ENCODE results near the gene PRXL2B.

GRCh38 chr1:2631136-2632050, 44.8 kb downstream of the PRXL2B start:
- TF ChIP-seq CTCF (IDR thresholded peaks at IDR 0.05 in 4 of 5, conservative IDR thresholded peaks at IDR 0.05 in 1 of 5) (no peak), POLR2A (IDR thresholded peaks at IDR 0.05) (no peak)

Measured in gastrocnemius medialis (tissue), 4 donors.